RWPE2 (cell line): ENCODE results near the gene BCAS1.
A peak's percentile ranks its signal among the peaks of the same experiment; 100 is the strongest.

Experiments used
- ATAC-seq: fragments of 200-7000 bp; cut with Tn5 transposase; 3 replicates; pipeline ENCODE4 v1.9.1; 2021; ENCODE audit warnings: low read depth
- DNase-seq: peaks from one replicate; pipeline ENCODE4 v3.0.0-alpha.2; 2020; ENCODE audit warnings: low spot score
- H3K27ac ChIP-seq: fragments of 450-650 bp; 2 replicates; pipeline ENCODE4 v1.5.1; 2017; ENCODE audit warnings: mild to moderate bottlenecking; ENCODE audit not compliant: poor library complexity, severe bottlenecking
- H3K27me3 ChIP-seq: fragments of 250-450 bp; sonication (Bioruptor Pico); 2 replicates; pipeline ENCODE4 v1.5.1; 2021; ENCODE audit warnings: mild to moderate bottlenecking, moderate library complexity; ENCODE audit not compliant: insufficient read depth, poor library complexity, severe bottlenecking
- H3K36me3 ChIP-seq: fragments of 250-450 bp; sonication (Bioruptor Pico); 2 replicates; pipeline ENCODE4 v1.5.1; 2020; ENCODE audit warnings: low read depth, mild to moderate bottlenecking, moderate library complexity
- H3K4me1 ChIP-seq: fragments of 250-450 bp; sonication (Bioruptor Pico); 2 replicates; pipeline ENCODE4 v1.5.1; 2021; ENCODE audit warnings: mild to moderate bottlenecking, moderate library complexity; ENCODE audit not compliant: insufficient read depth, poor library complexity, severe bottlenecking
- H3K4me3 ChIP-seq: fragments of 250-450 bp; sonication (Bioruptor Pico); 2 replicates; pipeline ENCODE4 v1.5.1; 2021; ENCODE audit warnings: mild to moderate bottlenecking, moderate library complexity; ENCODE audit not compliant: severe bottlenecking
- H3K9me3 ChIP-seq: fragments of 250-450 bp; sonication (Bioruptor Pico); 2 replicates; pipeline ENCODE4 v1.5.1; 2021; ENCODE audit warnings: mild to moderate bottlenecking, moderate library complexity; ENCODE audit not compliant: severe bottlenecking
- TF ChIP-seq, protein P1 (sequence below): fragments of 450-650 bp; IDR thresholded peaks from one replicate; pipeline ENCODE4 v1.5.1; 2017; ENCODE audit warnings: mild to moderate bottlenecking, moderate library complexity; ENCODE audit not compliant: poor library complexity, severe bottlenecking

Gene BCAS1

DNA sequence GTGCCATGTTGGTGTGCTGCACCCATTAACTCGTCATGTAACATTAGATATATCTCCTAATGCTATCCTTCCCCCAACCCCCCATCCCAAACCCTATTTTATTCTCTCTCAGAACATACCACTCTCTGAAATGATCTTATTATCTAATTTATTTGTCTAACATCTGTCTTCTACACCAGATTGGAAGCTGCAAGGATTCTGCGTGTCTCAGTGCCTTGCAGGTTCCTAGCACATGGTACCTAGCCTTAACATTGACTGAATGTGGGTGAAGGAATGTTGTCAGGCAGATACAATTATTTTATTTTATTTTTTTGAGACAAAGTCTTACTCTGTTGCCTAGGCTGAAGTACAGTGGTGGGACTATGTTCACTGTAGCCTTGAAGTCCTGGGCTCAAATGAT lies 124.9 kb downstream of the BCAS1 start:
- DNase-seq (no peak), ATAC-seq (no peak)
- Histone ChIP-seq H3K27ac (no peak overlapping the region), H3K9me3 (no peaks in the 10 kb centered on the region), H3K27me3 (no peaks in the 10 kb centered on the region), H3K36me3 (no peaks in the 10 kb centered on the region; the same call in 1 of the 2 replicates), H3K4me1 (peaks cover 32% of the 10 kb centered on the region), H3K4me3 (no peak overlapping the region)
- TF ChIP-seq, protein P1, sequence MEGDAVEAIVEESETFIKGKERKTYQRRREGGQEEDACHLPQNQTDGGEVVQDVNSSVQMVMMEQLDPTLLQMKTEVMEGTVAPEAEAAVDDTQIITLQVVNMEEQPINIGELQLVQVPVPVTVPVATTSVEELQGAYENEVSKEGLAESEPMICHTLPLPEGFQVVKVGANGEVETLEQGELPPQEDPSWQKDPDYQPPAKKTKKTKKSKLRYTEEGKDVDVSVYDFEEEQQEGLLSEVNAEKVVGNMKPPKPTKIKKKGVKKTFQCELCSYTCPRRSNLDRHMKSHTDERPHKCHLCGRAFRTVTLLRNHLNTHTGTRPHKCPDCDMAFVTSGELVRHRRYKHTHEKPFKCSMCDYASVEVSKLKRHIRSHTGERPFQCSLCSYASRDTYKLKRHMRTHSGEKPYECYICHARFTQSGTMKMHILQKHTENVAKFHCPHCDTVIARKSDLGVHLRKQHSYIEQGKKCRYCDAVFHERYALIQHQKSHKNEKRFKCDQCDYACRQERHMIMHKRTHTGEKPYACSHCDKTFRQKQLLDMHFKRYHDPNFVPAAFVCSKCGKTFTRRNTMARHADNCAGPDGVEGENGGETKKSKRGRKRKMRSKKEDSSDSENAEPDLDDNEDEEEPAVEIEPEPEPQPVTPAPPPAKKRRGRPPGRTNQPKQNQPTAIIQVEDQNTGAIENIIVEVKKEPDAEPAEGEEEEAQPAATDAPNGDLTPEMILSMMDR: no peak

DNA sequence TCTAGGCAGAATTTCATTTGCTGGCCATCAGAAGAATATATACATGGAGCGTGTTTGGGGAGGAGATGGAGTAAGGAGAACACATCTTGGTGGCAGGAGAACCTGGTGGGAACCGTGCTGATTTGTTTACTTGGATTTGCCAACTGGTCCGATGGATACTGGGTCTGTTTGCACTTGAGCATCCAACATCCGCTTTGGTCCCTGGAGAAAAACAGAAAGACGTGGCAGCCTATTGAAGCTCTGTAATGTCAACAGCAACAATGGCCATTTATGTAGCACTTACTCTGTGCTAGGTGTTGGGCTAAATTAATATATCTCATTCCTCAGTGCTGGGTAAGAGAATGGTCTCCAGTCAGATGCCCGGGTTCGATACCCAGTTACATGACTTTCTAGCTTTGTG lies 125.6 kb downstream of the BCAS1 start:
- DNase-seq (no peak), ATAC-seq (no peak)
- TF ChIP-seq, protein P1: no peak
- H3K27ac ChIP-seq: no peak overlapping the region
- H3K27me3 ChIP-seq: no peaks in the 10 kb centered on the region
- H3K4me1 ChIP-seq: peaks cover 37% of the 10 kb centered on the region
- no peaks in the 10 kb centered on the region for H3K9me3 ChIP-seq
- H3K36me3 ChIP-seq: no peaks in the 10 kb centered on the region; the same call in 1 of the 2 replicates
- no peak overlapping the region for H3K4me3 ChIP-seq

DNA sequence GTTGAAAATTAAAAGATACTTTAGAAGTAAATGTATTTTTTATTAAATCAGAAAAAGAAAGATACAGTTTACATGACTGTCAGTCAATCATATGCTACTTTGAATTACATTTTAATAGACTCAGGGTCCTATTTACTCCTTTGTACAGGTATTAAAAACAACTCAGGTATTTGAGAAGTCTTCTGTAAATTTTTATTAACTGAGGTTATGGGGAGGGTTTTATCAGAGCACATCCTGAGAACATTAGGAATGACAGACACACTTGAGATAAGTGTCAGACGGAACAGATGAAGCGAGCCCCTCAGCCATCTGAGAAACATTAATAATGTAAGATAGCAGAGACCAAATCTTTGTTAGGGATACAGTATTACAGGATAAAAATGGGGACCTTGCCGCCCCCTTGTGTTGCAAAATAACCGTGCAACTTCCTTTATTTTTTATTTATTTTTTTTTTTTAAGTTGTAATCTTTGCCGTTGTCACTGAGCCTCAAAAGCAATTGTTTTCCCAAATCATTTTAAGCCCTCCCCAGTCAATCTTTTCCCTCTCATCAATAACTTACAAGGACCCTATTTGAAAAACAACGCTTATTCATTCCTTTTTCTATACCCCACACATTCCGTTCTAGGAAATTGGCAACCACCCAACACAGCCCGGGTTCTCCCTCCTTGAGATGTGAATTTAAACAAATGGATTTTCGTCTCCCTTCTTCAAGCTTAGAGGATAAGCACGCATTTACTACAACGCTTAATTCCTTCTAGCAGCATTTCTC lies 126.7 kb downstream of the BCAS1 start:
- Histone ChIP-seq H3K27ac (no peak overlapping the region), H3K36me3 (no peaks in the 10 kb centered on the region; the same call in 1 of the 2 replicates), H3K4me1 (peaks cover 33% of the 10 kb centered on the region), H3K27me3 (no peaks in the 10 kb centered on the region), H3K4me3 (no peak overlapping the region), H3K9me3 (no peaks in the 10 kb centered on the region)
- DNase-seq: no peak
- TF ChIP-seq, protein P1: peak; percentile 97
- ATAC-seq: no peak

DNA sequence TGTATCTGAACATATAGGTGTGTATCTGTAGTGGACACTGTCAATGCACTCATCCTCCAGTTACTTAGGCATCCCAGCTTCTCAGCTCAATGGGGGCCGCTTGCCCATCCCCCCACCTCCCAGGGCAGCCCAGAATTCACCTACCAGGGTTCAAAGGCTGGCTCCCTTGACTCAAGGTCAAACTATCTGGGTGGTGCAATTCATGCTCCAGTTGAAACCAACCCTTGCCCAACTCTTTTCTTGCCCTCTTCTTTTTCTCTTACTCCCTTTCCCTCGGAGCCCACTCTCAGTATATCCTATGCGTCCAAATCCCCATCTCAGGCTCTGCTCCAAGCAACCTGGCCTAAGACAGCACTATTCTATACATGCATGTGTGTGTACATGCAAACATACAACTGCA lies 127.4 kb downstream of the BCAS1 start:
- TF ChIP-seq, protein P1: no peak
- no peaks in the 10 kb centered on the region; the same call in 1 of the 2 replicates for H3K36me3 ChIP-seq
- DNase-seq (no peak), ATAC-seq (no peak)
- H3K27me3 ChIP-seq: no peaks in the 10 kb centered on the region
- H3K27ac ChIP-seq: no peak overlapping the region
- no peak overlapping the region for H3K4me3 ChIP-seq
- H3K4me1 ChIP-seq: peaks cover 33% of the 10 kb centered on the region
- no peaks in the 10 kb centered on the region for H3K9me3 ChIP-seq

DNA sequence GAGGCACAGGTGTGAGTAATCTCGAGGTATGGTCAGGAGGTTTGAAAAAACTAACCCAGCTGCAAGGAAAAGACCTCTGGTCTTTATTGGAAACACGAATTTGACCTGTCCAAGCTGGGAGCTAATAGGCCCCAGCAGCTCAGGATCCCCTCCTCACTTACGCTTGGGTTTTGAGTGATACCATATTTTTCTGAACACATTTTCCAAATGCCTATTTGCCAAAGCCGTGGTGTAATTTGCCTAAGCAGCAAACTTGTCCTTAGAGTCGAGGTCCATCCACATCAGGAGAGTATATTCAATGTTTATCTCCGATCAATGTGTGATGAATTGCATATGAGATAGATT lies 128.0 kb downstream of the BCAS1 start:
- H3K27ac ChIP-seq: no peak overlapping the region
- no peaks in the 10 kb centered on the region for H3K9me3 ChIP-seq
- TF ChIP-seq, protein P1: no peak
- DNase-seq (no peak), ATAC-seq (no peak)
- no peak overlapping the region for H3K4me3 ChIP-seq
- H3K27me3 ChIP-seq: no peaks in the 10 kb centered on the region
- H3K36me3 ChIP-seq: no peaks in the 10 kb centered on the region; the same call in 1 of the 2 replicates
- H3K4me1 ChIP-seq: peaks cover 33% of the 10 kb centered on the region
